Erythroblast (primary cell): ENCODE data around the gene SF3A1.

Experiments used
- GATA1 ChIP-seq: IDR thresholded peaks from 2 replicates; pipeline ENCODE4 v1.6.1; 2011; ENCODE audit warnings: low read depth, mild to moderate bottlenecking, control low read depth, low read length, moderate library complexity
- POLR2A ChIP-seq: IDR thresholded peaks from 2 replicates; pipeline ENCODE4 v1.6.1; 2011; ENCODE audit warnings: mild to moderate bottlenecking, low read length

DNA sequence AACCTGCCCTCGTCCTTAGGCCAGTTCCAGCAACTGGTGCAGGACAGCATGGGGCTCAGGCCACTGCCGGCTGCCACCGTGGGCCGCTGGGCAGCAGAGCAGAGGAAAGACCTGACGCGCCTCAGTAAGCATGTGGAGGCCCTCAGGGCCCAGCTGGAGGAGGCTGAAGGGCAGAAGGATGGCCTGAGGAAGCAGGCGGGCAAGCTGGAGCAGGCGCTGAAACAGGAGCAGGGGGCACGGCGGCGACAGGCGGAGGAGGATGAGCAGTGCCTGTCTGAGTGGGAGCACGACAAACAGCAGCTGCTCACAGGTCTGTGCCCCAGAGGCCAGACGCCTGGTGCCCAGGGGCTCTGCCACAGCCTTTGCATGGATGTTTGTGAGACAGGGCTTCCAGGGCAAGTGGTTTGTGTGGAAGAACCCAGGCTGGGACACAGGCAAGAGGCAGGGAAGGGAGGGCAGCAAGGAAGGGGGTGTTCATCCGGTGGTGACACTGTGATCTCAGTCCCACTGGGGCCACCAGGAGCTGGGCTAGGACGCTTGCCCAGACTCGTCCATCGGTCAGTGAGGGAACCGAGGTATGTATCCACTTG lies 14.0 kb upstream of the SF3A1 start:
- TF ChIP-seq POLR2A, result no peak
- no peak for TF ChIP-seq GATA1
